ENCODE results near the gene GSKIP. TPM values are rescaled to one million over a fixed set of nuclear protein-coding genes. Genes with fewer than 3 reads are reported as not detected.
A peak's percentile ranks its signal among the peaks of the same experiment; 100 is the strongest.

Gene GSKIP
- total RNA-seq, 4 donors from 2014 or later = 9.9 to 23.2 (median 13.3) TPM

- H3K9me3 ChIP-seq = no peaks in the 10 kb centered on the region
- DNase-seq (ENCODE audit: low spot score in 2 of 2) = peak in 1 of 2 donors; percentile 19
- H3K36me3 ChIP-seq = no peaks in the 10 kb centered on the region
- peak overlapping the region; percentile 86 to 97 (median 94) for H3K27ac ChIP-seq
- WGBS, 2 donors = 0 to 1% methylated on average over 16 to 26 of the region's 27 CpGs
- peaks cover 0 to 47% (median 28%) of the 10 kb centered on the region in 4 donors for H3K4me1 ChIP-seq
- TF ChIP-seq CTCF (IDR thresholded peaks at IDR 0.05) = no peak
- TF ChIP-seq EP300 (IDR thresholded peaks at IDR 0.05) = no peak
- no peak for TF ChIP-seq POLR2A (IDR thresholded peaks at IDR 0.05)
- H3K4me3 ChIP-seq = peak overlapping the region; percentile 86 to 98 (median 91)
- H3K27me3 ChIP-seq = no peaks in the 10 kb centered on the region
Measured at GRCh38 chr14:96362071-96362964, 1.0 kb upstream of the GSKIP start.

- 1% methylated on average over 21 to 29 of the region's 38 CpGs for WGBS, 2 donors
- DNase-seq (ENCODE audit: low spot score in 2 of 2) = peak in 1 of 2 donors; percentile 7
- Histone ChIP-seq H3K4me1 (peaks cover 0 to 45% (median 28%) of the 10 kb centered on the region in 4 donors), H3K9me3 (no peaks in the 10 kb centered on the region), H3K36me3 (no peaks in the 10 kb centered on the region), H3K27me3 (no peaks in the 10 kb centered on the region), H3K4me3 (peak overlapping the region; percentile 86 to 98 (median 91)), H3K27ac (peak overlapping the region; percentile 48 to 97 (median 94))
- TF ChIP-seq EP300 (IDR thresholded peaks at IDR 0.05) = no peak
- TF ChIP-seq CTCF (IDR thresholded peaks at IDR 0.05) = no peak
- no peak for TF ChIP-seq POLR2A (IDR thresholded peaks at IDR 0.05)
Measured at GRCh38 chr14:96363751-96364336, 518 bp downstream of the GSKIP start.

- no peak overlapping the region for H3K4me3 ChIP-seq
- 77 to 88% methylated on average over 1 of the region's 1 CpG for WGBS, 2 donors
- H3K27me3 ChIP-seq = no peaks in the 10 kb centered on the region
Measured at GRCh38 chr14:96364962-96365361, 1.6 kb downstream of the GSKIP start.

GRCh38 chr14:96368534-96368933 lies 5.2 kb downstream of the GSKIP start:
- DNase-seq (ENCODE audit: low spot score in 2 of 2) = no peak
- Histone ChIP-seq H3K36me3 (no peaks in the 10 kb centered on the region), H3K4me3 (no peak overlapping the region), H3K27ac (no peak overlapping the region), H3K27me3 (no peaks in the 10 kb centered on the region), H3K4me1 (peaks cover 0 to 14% (median 8%) of the 10 kb centered on the region in 4 donors), H3K9me3 (no peaks in the 10 kb centered on the region)
- 98 to 100% methylated on average over 1 of the region's 1 CpG for WGBS, 2 donors
- no peak for TF ChIP-seq POLR2A (IDR thresholded peaks at IDR 0.05)
- no peak for TF ChIP-seq EP300 (IDR thresholded peaks at IDR 0.05)
- no peak for TF ChIP-seq CTCF (IDR thresholded peaks at IDR 0.05)

More at GRCh38 chr14:96364962-96365361, 1.6 kb downstream of the GSKIP start:
- no peaks in the 10 kb centered on the region for H3K9me3 ChIP-seq
- no peaks in the 10 kb centered on the region for H3K36me3 ChIP-seq
- TF ChIP-seq EP300 (IDR thresholded peaks at IDR 0.05) = no peak
- no peak for TF ChIP-seq CTCF (IDR thresholded peaks at IDR 0.05)
- TF ChIP-seq POLR2A (IDR thresholded peaks at IDR 0.05) = no peak
- peaks cover 0 to 34% (median 25%) of the 10 kb centered on the region in 4 donors for H3K4me1 ChIP-seq
- peak overlapping the region in 1 of 4 donors; percentile 93 for H3K27ac ChIP-seq
- DNase-seq (ENCODE audit: low spot score in 2 of 2) = no peak

- Histone ChIP-seq H3K9me3 (no peaks in the 10 kb centered on the region), H3K27ac (no peak overlapping the region), H3K27me3 (no peaks in the 10 kb centered on the region), H3K4me1 (no peaks in the 10 kb centered on the region), H3K4me3 (no peak overlapping the region), H3K36me3 (peaks cover 0 to under 1% (median 0%) of the 10 kb centered on the region in 3 donors)
- DNase-seq (ENCODE audit: low spot score in 2 of 2) = no peak
- TF ChIP-seq EP300 (IDR thresholded peaks at IDR 0.05) (no peak), POLR2A (IDR thresholded peaks at IDR 0.05) (no peak), CTCF (IDR thresholded peaks at IDR 0.05) (no peak)
- WGBS, 2 donors = 73 to 77% methylated on average over 5 of the region's 5 CpGs
Measured at GRCh38 chr14:96370528-96370927, 7.2 kb downstream of the GSKIP start.
